HepG2 (cell line): ENCODE data around the gene MYO18A. TPM values are rescaled to one million over a fixed set of nuclear protein-coding genes. Genes with fewer than 3 reads are reported as not detected.

Source experiments
- CCAR2 ChIP-seq: fragments of 200-400 bp; formaldehyde crosslinking; optimal IDR thresholded peaks from 2 replicates; pipeline ENCODE3; 2018; ENCODE audit warnings: low read depth, mild to moderate bottlenecking, low read length, moderate library complexity
- HBP1 ChIP-seq: IDR thresholded peaks from 2 replicates; pipeline ENCODE4 v1.6.1; 2016; ENCODE audit warnings: low read depth, control low read depth
- HNRNPK ChIP-seq: fragments of 200-400 bp; formaldehyde crosslinking; IDR thresholded peaks from 2 replicates; pipeline ENCODE4 v1.6.1; 2018; ENCODE audit warnings: low read length, low read depth, moderate library complexity, mild to moderate bottlenecking; ENCODE audit not compliant: poor library complexity, severe bottlenecking
- IRF2 ChIP-seq: IDR thresholded peaks from 2 replicates; pipeline ENCODE4 v1.6.1; 2018; ENCODE audit warnings: missing genetic modification reagents, missing compliant biosample characterization
- MATR3 ChIP-seq: sonication (generic); formaldehyde crosslinking; IDR thresholded peaks from 2 replicates; pipeline ENCODE4 v1.4.0; 2020; ENCODE audit warnings: missing genetic modification reagents
- MYC ChIP-seq: sonication (generic); formaldehyde crosslinking; IDR thresholded peaks from 2 replicates; pipeline ENCODE4 v1.9.0; 2021; ENCODE audit warnings: missing genetic modification reagents, borderline replicate concordance
- NCOA5 ChIP-seq: sonication (generic); formaldehyde crosslinking; IDR thresholded peaks from 2 replicates; pipeline ENCODE4 v1.4.0; 2020; ENCODE audit warnings: missing genetic modification reagents
- ZNF30 ChIP-seq: sonication (generic); formaldehyde crosslinking; IDR thresholded peaks from 2 replicates; pipeline ENCODE4 v1.5.0; 2020; ENCODE audit warnings: mild to moderate bottlenecking, missing genetic modification reagents
- ZNF678 ChIP-seq: sonication (generic); formaldehyde crosslinking; IDR thresholded peaks from 2 replicates; pipeline ENCODE4 v1.4.0; 2020; ENCODE audit warnings: mild to moderate bottlenecking, missing genetic modification reagents
- polyA plus RNA-seq, 8 experiments: library from polyadenylated mRNA; depleted of rRNA in 3 of 8; stranded (reverse) in 7 of 8; unstranded in 1 of 8; fragments of >200 nt; fragmentation: Illumina TruSeq in 4 of 8; extraction: Trizol in 4 of 8; gene quantifications; 2 replicates each; pipeline versions ENCODE4 v1.2.1 to v1.2.3, GENCODE V29; 2011 to 2016; ENCODE audit warnings: low read depth in 4 of 8, missing spikeins in 1 of 8, mixed read lengths in 1 of 8; ENCODE audit not compliant: insufficient read depth in 1 of 8
- total RNA-seq, 5 experiments: library from RNA; depleted of rRNA; stranded (reverse); fragments of >200 nt; fragmentation: Illumina TruSeq; extraction: Trizol; gene quantifications; 2 replicates each; pipeline ENCODE4 v1.2.3, GENCODE V29; 2016; ENCODE audit warnings: low read depth in 1 of 5
- TF ChIP-seq, protein P1 (sequence below), 2 experiments: sonication (generic) in 1 of 2; formaldehyde crosslinking in 1 of 2; IDR thresholded peaks; 2 replicates each; pipeline versions ENCODE4 v1.4.0 to v1.6.1; 2016 to 2020; ENCODE audit warnings: borderline replicate concordance in 1 of 2, low read depth in 1 of 2, mild to moderate bottlenecking in 1 of 2, missing genetic modification reagents in 1 of 2
- TF ChIP-seq, protein P2 (sequence below): IDR thresholded peaks from 2 replicates; pipeline ENCODE4 v1.6.1; 2018; ENCODE audit warnings: missing genetic modification reagents
- TF ChIP-seq, protein P3 (sequence below): sonication (generic); formaldehyde crosslinking; IDR thresholded peaks from 2 replicates; pipeline ENCODE4 v1.4.0; 2020; ENCODE audit warnings: missing genetic modification reagents
- TF ChIP-seq, protein P4 (sequence below): sonication (generic); formaldehyde crosslinking; conservative IDR thresholded peaks from 2 replicates; pipeline ENCODE4 v1.8.0; 2022; ENCODE audit warnings: low read depth, missing genetic modification reagents

The MYO18A gene
- total and polyA plus RNA-seq, 2 of the 13 experiments (the other 11 are each of a cell fraction or from before 2014, with no cell fraction given) = 16.8 to 24.8 TPM

- TF ChIP-seq, protein P1, sequence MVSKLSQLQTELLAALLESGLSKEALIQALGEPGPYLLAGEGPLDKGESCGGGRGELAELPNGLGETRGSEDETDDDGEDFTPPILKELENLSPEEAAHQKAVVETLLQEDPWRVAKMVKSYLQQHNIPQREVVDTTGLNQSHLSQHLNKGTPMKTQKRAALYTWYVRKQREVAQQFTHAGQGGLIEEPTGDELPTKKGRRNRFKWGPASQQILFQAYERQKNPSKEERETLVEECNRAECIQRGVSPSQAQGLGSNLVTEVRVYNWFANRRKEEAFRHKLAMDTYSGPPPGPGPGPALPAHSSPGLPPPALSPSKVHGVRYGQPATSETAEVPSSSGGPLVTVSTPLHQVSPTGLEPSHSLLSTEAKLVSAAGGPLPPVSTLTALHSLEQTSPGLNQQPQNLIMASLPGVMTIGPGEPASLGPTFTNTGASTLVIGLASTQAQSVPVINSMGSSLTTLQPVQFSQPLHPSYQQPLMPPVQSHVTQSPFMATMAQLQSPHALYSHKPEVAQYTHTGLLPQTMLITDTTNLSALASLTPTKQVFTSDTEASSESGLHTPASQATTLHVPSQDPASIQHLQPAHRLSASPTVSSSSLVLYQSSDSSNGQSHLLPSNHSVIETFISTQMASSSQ (IDR thresholded peaks at IDR 0.05; ENCODE audit: low read depth) = peak; percentile 24; the same call in 1 of the 2 replicates
- TF ChIP-seq, protein P1 (CRISPR knock-in tag; IDR thresholded peaks at IDR 0.05; ENCODE audit: borderline replicate concordance) = no peak
- TF ChIP-seq MATR3 (CRISPR knock-in tag) = no peak
- no peak for TF ChIP-seq HNRNPK
- no peak for TF ChIP-seq ZNF30 (CRISPR knock-in tag)
- no peak for TF ChIP-seq HBP1 (CRISPR knock-in tag)
- TF ChIP-seq, protein P2, sequence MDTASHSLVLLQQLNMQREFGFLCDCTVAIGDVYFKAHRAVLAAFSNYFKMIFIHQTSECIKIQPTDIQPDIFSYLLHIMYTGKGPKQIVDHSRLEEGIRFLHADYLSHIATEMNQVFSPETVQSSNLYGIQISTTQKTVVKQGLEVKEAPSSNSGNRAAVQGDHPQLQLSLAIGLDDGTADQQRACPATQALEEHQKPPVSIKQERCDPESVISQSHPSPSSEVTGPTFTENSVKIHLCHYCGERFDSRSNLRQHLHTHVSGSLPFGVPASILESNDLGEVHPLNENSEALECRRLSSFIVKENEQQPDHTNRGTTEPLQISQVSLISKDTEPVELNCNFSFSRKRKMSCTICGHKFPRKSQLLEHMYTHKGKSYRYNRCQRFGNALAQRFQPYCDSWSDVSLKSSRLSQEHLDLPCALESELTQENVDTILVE (CRISPR knock-in tag) = 0 out of 2 replicates have a peak, but pooled peaks have one; percentile 11
- TF ChIP-seq, protein P3, sequence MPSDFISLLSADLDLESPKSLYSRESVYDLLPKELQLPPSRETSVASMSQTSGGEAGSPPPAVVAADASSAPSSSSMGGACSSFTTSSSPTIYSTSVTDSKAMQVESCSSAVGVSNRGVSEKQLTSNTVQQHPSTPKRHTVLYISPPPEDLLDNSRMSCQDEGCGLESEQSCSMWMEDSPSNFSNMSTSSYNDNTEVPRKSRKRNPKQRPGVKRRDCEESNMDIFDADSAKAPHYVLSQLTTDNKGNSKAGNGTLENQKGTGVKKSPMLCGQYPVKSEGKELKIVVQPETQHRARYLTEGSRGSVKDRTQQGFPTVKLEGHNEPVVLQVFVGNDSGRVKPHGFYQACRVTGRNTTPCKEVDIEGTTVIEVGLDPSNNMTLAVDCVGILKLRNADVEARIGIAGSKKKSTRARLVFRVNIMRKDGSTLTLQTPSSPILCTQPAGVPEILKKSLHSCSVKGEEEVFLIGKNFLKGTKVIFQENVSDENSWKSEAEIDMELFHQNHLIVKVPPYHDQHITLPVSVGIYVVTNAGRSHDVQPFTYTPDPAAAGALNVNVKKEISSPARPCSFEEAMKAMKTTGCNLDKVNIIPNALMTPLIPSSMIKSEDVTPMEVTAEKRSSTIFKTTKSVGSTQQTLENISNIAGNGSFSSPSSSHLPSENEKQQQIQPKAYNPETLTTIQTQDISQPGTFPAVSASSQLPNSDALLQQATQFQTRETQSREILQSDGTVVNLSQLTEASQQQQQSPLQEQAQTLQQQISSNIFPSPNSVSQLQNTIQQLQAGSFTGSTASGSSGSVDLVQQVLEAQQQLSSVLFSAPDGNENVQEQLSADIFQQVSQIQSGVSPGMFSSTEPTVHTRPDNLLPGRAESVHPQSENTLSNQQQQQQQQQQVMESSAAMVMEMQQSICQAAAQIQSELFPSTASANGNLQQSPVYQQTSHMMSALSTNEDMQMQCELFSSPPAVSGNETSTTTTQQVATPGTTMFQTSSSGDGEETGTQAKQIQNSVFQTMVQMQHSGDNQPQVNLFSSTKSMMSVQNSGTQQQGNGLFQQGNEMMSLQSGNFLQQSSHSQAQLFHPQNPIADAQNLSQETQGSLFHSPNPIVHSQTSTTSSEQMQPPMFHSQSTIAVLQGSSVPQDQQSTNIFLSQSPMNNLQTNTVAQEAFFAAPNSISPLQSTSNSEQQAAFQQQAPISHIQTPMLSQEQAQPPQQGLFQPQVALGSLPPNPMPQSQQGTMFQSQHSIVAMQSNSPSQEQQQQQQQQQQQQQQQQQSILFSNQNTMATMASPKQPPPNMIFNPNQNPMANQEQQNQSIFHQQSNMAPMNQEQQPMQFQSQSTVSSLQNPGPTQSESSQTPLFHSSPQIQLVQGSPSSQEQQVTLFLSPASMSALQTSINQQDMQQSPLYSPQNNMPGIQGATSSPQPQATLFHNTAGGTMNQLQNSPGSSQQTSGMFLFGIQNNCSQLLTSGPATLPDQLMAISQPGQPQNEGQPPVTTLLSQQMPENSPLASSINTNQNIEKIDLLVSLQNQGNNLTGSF (CRISPR knock-in tag) = no peak
- no peak for TF ChIP-seq ZNF678 (CRISPR knock-in tag)
- TF ChIP-seq CCAR2 = no peak
- no peak for TF ChIP-seq NCOA5
- peak; percentile 77; the same call in 1 of the 2 replicates for TF ChIP-seq MYC (CRISPR knock-in tag)
- TF ChIP-seq IRF2 (CRISPR knock-in tag) = peak; percentile 51; the same call in 1 of the 2 replicates
- TF ChIP-seq, protein P4, sequence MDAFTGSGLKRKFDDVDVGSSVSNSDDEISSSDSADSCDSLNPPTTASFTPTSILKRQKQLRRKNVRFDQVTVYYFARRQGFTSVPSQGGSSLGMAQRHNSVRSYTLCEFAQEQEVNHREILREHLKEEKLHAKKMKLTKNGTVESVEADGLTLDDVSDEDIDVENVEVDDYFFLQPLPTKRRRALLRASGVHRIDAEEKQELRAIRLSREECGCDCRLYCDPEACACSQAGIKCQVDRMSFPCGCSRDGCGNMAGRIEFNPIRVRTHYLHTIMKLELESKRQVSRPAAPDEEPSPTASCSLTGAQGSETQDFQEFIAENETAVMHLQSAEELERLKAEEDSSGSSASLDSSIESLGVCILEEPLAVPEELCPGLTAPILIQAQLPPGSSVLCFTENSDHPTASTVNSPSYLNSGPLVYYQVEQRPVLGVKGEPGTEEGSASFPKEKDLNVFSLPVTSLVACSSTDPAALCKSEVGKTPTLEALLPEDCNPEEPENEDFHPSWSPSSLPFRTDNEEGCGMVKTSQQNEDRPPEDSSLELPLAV (CRISPR knock-in tag) = no peak
Measured at GRCh38 chr17:29042679-29043538, 137.3 kb downstream of the MYO18A start, which contains the start of gene PIPOX (continued).
